Neutrophil (primary cell): Measurements from ENCODE around the gene CNIH1.
A peak's percentile ranks its signal among the peaks of the same experiment; 100 is the strongest.

Source experiments
- H3K27ac ChIP-seq: fragments of 200-600 bp; sonication (generic); 2 replicates; pipeline ENCODE4 v1.5.1; 2016; ENCODE audit warnings: mild to moderate bottlenecking, moderate library complexity
- H3K27me3 ChIP-seq: fragments of 200-600 bp; sonication (generic); 2 replicates; pipeline ENCODE4 v1.6.0; 2016; ENCODE audit warnings: mild to moderate bottlenecking
- H3K36me3 ChIP-seq: fragments of 200-600 bp; sonication (generic); 2 replicates; pipeline ENCODE4 v1.5.1; 2017
- H3K4me1 ChIP-seq, 2 experiments: fragments of 200-600 bp in 1 of 2; sonication (generic) in 1 of 2; 1 replicate in 1 of 2; 2 replicates in 1 of 2; pipeline versions ENCODE4 v1.5.1 to v1.6.1; 2013 to 2016; ENCODE audit warnings: low read depth in 1 of 2, low read length in 1 of 2, mild to moderate bottlenecking in 1 of 2, moderate library complexity in 1 of 2; ENCODE audit not compliant: control insufficient read depth in 1 of 2, insufficient read depth in 1 of 2
- H3K4me3 ChIP-seq, 2 experiments: fragments of 200-600 bp in 1 of 2; sonication (generic) in 1 of 2; 1 replicate in 1 of 2; 2 replicates in 1 of 2; pipeline ENCODE4 v1.5.1; 2013 to 2016; ENCODE audit warnings: low read depth in 1 of 2, low read length in 1 of 2, mild to moderate bottlenecking in 1 of 2, moderate library complexity in 1 of 2
- H3K9me3 ChIP-seq: fragments of 200-600 bp; sonication (generic); 2 replicates; pipeline ENCODE4 v1.5.1; 2016
- CTCF ChIP-seq: fragments of 200-600 bp; sonication (generic); IDR thresholded peaks from 2 replicates; pipeline ENCODE4 v1.5.1; 2016; ENCODE audit warnings: antibody characterized with exemption

Gene CNIH1

GRCh38 chr14:54488318-54488645, 47.1 kb upstream of the CNIH1 start:
- Histone ChIP-seq H3K9me3 (no peaks in the 10 kb centered on the region), H3K36me3 (peaks cover 2% of the 10 kb centered on the region), H3K27me3 (no peaks in the 10 kb centered on the region), H3K4me1 (peaks cover 20 to 30% of the 10 kb centered on the region in 2 experiments), H3K27ac (peak overlapping the region; percentile 92), H3K4me3 (peak overlapping the region; percentile 71 to 87)
- no peak for TF ChIP-seq CTCF

GRCh38 chr14:54487771-54488170, 46.6 kb upstream of the CNIH1 start:
- H3K9me3 ChIP-seq, result no peaks in the 10 kb centered on the region
- peaks cover 20 to 30% of the 10 kb centered on the region in 2 experiments for H3K4me1 ChIP-seq
- peak overlapping the region; percentile 92 for H3K27ac ChIP-seq
- peak overlapping the region; percentile 71 to 87 for H3K4me3 ChIP-seq
- H3K27me3 ChIP-seq, result no peaks in the 10 kb centered on the region
- H3K36me3 ChIP-seq, result peaks cover 7% of the 10 kb centered on the region
- TF ChIP-seq CTCF, result no peak

DNA sequence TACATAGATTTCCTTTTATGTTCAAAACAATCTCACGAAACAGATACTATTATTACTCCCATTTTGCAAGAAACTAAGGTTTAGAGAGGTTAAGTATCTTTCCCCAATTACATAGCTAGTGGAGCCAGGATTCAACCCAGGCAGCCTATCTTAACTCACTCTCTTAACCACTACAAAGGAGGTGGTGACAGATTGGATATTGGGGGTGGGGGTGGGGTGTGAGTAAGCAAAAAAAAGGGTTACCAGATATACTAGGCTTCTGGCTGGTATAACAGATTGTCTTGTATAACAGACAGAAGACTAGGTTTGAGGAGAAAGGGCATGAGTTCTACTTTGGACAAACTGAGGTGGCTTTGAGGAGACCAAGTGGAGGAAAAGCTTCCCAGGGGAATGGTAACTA, 45.5 kb upstream of the CNIH1 start:
- H3K27me3 ChIP-seq, result no peaks in the 10 kb centered on the region
- TF ChIP-seq CTCF, result no peak

GRCh38 chr14:54483846-54484245, 42.7 kb upstream of the CNIH1 start:
- H3K4me1 ChIP-seq, result peaks cover 11 to 22% of the 10 kb centered on the region in 2 experiments

More for the DNA sequence above, 45.5 kb upstream of the CNIH1 start:
- Histone ChIP-seq H3K36me3 (peaks cover 18% of the 10 kb centered on the region), H3K9me3 (no peaks in the 10 kb centered on the region), H3K4me1 (peaks cover 20 to 30% of the 10 kb centered on the region in 2 experiments), H3K27ac (no peak overlapping the region), H3K4me3 (no peak overlapping the region)

GRCh38 chr14:54483073-54483745, 42.0 kb upstream of the CNIH1 start:
- Histone ChIP-seq H3K4me3 (no peak overlapping the region), H3K9me3 (no peaks in the 10 kb centered on the region), H3K4me1 (peaks cover 9 to 19% of the 10 kb centered on the region in 2 experiments), H3K27me3 (no peaks in the 10 kb centered on the region), H3K36me3 (peaks cover 50% of the 10 kb centered on the region), H3K27ac (peak overlapping the region; percentile 17)
- no peak for TF ChIP-seq CTCF

More at GRCh38 chr14:54483846-54484245, 42.7 kb upstream of the CNIH1 start:
- H3K4me3 ChIP-seq, result no peak overlapping the region
- H3K9me3 ChIP-seq, result no peaks in the 10 kb centered on the region
- no peaks in the 10 kb centered on the region for H3K27me3 ChIP-seq
- H3K27ac ChIP-seq, result no peak overlapping the region
- TF ChIP-seq CTCF, result no peak
- peaks cover 44% of the 10 kb centered on the region for H3K36me3 ChIP-seq
